DMS79 (cell line): ENCODE measurements around the gene JAZF1.
"Not testable (repeated sequence)": the region's sequence is repeated elsewhere in the genome, so short reads cannot be mapped to it uniquely, and the experiment has no call there.

Source experiments
- DNase-seq: peaks from one replicate; lab custom pipeline; 2025; lab: John Stamatoyannopoulos, UW

Gene JAZF1

DNA sequence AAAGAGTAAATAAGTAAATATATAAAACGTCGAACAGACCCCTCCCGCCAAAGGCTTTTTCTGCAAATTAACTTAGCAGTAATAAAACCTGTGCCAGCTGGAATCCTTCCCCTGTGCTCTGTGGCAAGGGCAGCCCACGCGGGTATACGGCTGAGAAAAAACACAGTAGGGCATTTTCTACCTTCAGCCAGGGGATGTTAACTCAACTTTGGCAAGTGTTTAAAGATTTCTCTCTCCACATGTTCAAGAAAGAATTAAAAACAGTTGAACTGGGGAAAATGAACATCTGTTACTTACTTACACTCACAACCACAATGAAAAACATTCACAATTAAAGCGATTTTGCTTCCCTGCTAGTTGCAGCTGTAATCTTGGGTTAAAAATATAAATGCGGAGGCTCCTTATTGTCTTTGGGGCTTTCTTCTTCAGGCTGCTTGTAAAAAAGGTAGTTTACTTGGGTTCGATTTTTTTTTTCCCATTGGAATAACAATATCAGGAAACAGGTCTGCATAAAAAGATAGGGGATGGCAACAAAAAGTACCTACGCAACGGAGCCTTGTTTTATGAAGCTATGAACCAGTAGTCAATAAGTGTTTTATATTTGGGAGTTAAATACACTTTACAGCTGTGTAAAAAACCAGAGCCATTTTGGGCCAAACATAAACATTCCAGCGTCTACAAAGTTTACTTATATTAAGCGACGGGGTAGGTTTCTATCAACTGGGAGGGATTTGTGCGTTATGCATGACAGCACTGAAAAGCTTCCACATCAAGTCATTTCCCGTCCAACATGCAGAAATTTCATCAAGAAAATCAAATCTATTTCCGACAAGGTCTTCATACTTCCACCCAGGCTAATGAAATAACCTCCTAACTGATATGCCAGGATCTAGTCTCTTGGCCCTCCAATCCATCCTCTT is 308.0 kb downstream of the JAZF1 start:
- DNase-seq: no peak

GRCh38 chr7:27871866-27872265 is 308.7 kb downstream of the JAZF1 start:
- no peak for DNase-seq

DNA sequence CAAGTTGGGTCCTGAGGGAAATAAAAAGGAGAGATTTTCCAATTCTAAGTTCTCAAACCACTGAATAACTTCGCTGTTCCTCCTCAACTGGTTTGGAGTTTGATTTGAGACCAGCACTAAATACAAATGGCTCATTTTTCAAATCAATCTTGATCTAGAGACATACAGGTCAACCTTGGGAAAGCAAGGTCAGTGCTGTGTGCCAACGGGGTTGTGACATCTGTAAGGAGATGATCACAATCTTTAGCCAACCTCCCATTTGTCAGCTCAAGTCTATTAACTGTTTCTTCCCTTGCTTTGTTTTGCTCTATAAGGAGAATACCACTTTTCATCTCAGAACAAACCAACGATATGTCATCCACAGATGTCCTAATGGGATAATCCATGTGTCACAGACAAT is 309.5 kb downstream of the JAZF1 start:
- no peak for DNase-seq

GRCh38 chr7:27870595-27870994 is 310.0 kb downstream of the JAZF1 start:
- DNase-seq: no peak

DNA sequence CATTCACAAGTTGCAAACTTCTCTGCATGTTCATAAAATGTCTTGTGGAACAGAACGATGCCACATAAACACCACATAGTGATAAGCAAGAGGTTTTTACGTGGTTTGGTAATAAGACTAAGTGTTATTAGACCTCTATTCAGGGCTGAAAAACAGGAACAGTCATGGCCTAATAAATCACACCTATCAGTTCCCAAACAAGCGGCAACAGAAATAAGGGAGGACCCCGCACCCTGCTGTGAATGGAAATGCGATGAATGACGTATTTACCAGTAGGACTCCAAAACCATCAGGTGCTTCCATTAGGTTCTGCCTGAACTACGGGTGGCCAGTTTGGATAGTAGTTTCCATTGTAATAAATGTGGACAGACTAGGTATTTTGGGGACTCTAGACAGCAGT is 311.5 kb downstream of the JAZF1 start:
- no peak for DNase-seq

DNA sequence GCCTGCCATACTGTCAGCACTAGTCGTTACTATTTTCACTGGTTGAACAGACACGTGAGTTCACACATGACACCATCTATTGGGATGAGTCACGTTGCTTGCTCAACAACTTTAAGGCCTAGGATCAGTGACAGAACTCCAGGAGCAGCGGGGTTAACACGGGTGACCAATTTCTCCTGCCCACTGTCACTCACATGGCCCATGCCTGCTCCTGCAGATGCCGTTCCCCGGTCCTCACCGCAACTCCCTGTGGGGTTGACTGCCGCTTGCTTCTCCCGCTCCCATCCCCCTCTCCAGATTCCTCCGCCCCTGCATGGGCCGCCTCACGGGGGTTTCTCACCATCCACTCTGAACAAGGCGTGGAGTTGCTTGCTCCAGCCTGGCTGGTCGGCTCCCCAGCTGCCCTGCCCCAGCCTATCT is 312.5 kb downstream of the JAZF1 start:
- DNase-seq: no peak

DNA sequence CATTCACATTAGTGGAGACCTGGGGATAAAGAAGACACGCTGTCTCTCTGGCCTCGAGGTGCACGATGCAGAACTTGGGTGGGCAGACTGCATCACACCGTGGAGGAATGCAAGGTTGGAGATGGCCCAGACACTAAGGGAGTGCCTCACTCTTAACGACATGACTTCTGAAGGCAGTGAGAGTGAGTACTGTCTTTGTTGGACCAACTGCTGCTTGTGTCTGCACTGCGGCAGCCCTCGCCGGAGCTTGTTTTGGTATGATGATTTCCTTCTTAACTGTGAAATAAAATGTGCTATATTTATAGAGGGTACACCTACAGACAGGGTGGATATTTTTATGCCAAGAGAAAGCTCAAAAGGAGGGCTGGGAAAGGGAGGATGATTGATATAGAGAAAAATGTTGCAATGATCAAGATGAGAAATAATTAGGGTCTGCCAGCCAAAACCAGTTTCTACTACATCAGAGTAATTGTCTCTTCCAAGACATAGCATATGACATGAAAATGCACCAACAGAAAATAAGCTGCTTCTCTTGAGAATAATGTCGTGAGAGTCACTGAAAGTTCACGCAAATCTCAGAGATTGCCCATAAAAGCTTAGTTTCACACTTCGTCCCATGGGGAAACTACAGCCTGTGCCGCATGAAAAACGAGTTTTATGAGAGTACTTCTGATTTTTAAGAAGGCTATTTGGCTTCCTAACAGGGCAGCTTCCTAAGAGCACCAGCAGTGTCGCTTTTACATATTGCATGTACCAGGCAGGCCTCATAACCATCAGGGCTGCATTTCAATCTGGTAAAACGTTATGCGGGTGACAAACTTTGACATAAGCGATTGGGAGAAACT is 313.5 kb downstream of the JAZF1 start:
- no peak for DNase-seq

GRCh38 chr7:27866256-27866655 is 314.3 kb downstream of the JAZF1 start:
- no peak for DNase-seq

DNA sequence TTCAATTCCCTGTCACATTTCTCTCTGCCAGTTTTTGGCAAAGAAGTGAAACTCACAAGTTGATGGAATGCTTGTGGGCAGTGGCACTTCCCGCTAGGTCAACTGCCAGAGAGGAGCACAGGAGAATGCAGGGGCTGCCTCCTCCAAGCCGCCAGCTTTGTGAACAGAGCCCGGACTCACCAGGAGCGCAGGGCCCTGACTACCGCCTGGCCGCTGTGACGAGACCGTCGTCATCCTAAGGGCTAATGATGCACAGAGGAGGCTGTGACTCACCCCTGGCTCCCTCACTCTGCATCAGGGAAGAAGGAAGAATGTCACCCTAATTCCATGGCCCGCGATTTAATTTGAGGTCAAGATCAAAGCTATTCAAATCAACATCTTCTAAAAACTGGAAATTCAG is 316.7 kb downstream of the JAZF1 start:
- DNase-seq: no peak

DNA sequence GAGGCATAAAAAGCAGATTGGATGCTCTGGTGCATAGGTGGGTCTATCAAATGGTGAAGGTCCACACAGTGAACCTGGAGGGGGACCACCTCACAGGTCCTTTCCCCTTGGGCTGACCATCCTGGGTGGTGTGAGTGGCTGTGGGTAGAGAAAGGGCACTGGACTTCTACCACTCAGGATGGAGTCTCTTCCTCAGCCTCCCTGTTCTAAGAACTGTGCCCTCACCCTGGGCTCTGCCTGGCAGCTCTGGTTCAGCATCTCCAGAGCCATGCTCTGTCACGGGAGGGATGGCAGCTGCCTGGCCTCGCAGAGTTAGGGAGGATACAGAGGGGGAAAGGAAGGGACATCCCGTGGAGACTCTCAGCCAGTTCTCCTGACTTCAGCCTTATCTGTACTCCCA is 318.8 kb downstream of the JAZF1 start:
- no peak for DNase-seq

DNA sequence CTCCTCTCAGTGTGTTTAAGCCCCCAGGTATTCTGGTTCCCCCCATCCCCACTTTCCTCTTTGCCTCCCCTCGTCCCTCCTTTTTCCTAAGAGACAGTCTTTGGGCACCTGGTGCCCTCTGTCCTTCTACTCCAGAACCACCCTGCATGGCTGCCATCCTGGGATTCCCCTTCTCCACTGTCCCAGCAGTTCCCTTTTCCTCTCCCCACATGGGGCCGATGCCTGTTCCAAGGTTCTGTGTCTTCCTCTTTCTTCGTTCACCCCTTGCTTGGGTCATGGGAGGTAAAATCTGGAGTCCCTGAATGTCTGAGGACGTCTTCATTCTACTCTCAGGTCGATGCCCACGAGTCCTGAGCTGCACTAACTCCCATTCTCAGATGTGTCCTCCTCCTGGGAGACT is 319.8 kb downstream of the JAZF1 start:
- no peak for DNase-seq

DNA sequence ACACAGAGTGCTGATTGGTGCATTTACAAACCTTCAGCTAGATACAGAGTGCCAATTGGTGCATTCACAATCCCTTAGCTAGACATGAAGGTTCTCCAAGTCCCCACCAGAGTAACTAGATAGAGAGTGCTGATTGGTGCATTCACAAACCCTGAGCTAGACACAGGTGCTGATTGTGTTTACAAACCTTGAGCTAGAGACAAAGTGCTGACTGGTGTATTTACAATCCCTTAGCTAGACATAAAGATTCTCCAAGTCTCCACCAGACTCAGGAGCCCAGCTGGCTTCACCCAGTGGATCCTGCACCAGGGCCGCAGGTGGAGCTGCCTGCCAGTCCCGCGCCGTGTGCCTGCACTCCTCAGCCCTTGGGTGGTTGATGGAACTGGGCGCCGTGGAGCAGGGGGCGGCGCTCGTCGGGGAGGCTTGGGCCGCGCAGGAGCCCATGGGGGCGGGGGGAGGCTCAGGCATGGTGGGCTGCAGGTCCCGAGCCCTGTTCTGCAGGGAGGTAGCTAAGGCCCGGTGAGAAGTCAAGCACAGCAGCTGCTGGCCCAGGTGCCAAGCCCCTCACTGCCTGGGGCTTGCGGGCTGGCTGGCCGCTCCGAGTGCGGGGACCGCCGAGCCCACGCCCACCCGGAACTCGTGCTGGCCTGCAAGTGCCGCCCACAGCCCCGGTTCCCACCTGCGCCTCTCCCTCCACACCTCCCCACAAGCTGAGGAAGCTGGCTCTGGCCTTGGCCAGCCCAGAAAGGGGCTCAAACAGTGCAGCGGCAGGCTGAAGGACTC is 323.7 kb downstream of the JAZF1 start:
- DNase-seq: not testable (repeated sequence)

GRCh38 chr7:27850531-27850930 is 330.1 kb downstream of the JAZF1 start:
- no peak for DNase-seq

- DNase-seq: no peak
Observed at GRCh38 chr7:27846388-27846787, 334.2 kb downstream of the JAZF1 start.

GRCh38 chr7:27843584-27844305 is 336.9 kb downstream of the JAZF1 start:
- DNase-seq: no peak

DNA sequence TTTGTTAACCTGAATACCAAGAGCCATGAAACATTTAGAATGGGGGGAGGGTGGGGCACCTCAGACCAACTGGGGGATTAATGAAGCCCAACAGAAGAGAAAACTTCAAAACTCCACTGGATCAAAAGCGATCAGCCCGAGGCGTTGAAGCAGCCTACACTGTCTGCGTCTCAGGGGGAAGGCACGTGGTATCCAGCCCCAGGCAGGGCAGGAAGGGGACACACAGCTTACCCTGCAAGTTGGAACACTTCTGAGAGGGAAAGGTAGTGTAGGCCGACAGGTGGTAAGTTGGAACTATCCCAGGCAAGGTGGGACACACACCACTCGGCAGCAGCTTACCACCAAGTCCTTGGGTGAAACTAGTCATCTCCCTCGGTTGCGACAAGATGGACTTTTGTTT is 337.7 kb downstream of the JAZF1 start:
- DNase-seq: no peak

- no peak for DNase-seq
Observed at GRCh38 chr7:27842094-27842692, 338.4 kb downstream of the JAZF1 start.

DNA sequence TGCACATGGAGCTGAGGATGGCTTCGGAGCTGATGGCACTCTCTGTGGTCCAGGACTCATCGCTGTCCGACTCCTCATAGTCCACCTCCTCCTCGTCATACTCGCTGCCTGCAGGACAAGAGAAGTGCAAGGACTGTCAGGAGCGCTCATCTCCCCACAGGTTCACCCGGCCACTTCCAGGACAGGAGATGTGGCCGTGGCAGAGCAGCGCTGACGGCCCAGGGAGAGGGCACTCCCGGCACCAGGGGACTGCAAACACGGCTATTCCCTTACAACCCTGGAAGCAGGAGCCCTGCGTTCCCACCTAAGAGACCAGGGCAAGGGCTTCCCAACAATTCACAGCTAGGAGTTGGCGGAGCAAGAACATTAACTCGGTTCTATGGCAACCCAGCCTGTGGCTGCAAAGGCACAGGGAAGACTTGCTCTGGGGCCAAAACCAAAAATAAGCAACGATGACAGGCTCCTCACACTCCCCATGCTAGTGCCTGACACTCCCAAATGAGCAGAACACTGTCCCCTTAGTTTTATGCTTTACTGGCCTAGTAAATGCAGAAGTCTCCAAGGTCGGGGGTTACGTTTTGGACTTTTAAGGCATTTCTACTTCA is 339.7 kb downstream of the JAZF1 start:
- DNase-seq: no peak

- no peak for DNase-seq
Observed at GRCh38 chr7:27840313-27840712, 340.3 kb downstream of the JAZF1 start.

DNA sequence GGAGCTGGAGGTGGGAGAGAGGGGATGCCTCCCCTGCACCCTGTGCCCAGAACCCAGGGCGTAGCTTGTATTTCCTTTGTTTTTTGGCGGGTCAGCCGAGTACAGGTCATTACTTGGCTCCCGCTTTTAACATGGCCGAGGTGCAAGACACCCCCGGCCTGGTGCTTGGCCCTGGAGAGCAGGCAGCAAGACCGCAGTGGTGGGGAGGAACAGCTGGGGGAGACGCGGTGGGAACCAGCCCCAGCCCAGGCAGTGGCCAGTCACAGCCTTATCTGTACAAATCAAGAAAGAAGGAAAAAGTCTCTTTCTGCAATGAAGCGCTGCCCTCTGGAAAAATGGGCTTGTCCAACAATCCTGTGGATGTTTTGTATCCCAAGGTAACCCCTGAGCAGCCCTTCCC is 341.5 kb downstream of the JAZF1 start:
- DNase-seq: no peak

DNA sequence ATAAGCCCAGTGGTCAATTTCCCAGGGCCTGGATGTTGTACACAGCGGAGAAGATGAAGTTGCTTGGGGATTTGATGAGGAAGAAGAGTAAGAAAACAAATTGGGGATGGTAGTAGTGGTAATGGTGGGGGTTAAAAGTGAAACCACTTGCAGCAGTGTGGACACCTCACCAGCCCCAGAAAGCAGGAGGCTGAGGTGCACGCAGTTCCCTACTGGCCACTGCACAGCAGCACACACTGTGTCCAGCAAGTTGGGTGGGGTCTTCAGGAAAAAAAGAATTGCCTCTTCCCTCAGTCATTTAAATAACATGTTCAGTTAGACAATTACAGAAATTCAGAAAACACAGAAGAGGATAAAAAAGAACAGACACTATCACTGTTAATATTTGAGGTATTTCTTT is 344.1 kb downstream of the JAZF1 start:
- no peak for DNase-seq
